Astrocyte (in vitro differentiated cells and primary cell): ENCODE data around the gene AIP.

Experiments
- EZH2 ChIP-seq: IDR thresholded peaks from 2 replicates; pipeline ENCODE4 v1.6.1; 2012; ENCODE audit warnings: mild to moderate bottlenecking, low read length, inconsistent platforms; ENCODE audit not compliant: insufficient read depth
- TF ChIP-seq, protein P1 (sequence below): IDR thresholded peaks from 2 replicates; pipeline ENCODE4 v1.5.1; 2011; ENCODE audit warnings: low read depth, mild to moderate bottlenecking, inconsistent platforms, low read length, moderate library complexity; ENCODE audit not compliant: insufficient read depth

DNA sequence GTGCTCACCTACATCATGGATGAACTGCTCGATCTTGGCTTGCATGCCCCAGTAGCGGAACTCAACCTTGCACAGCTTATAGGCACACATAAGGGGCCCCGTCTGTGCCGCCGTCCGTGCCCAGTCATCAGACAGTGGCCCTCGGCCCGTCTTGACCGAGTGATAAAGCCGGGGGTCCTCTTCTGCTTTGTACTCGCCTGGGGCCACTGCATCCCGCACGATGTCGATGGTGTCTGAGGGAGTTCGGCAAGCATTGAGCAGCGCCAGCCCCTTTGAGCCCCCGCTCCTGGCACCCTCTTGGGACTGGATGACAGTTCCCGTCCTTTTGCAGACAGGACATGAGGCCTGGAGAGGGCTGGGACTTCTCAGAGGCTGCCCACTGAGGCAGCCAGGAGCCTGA is 19.0 kb downstream of the AIP start:
- TF ChIP-seq, protein P1, sequence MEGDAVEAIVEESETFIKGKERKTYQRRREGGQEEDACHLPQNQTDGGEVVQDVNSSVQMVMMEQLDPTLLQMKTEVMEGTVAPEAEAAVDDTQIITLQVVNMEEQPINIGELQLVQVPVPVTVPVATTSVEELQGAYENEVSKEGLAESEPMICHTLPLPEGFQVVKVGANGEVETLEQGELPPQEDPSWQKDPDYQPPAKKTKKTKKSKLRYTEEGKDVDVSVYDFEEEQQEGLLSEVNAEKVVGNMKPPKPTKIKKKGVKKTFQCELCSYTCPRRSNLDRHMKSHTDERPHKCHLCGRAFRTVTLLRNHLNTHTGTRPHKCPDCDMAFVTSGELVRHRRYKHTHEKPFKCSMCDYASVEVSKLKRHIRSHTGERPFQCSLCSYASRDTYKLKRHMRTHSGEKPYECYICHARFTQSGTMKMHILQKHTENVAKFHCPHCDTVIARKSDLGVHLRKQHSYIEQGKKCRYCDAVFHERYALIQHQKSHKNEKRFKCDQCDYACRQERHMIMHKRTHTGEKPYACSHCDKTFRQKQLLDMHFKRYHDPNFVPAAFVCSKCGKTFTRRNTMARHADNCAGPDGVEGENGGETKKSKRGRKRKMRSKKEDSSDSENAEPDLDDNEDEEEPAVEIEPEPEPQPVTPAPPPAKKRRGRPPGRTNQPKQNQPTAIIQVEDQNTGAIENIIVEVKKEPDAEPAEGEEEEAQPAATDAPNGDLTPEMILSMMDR: no peak
- no peak for TF ChIP-seq EZH2
